WERI-Rb-1 (cell line): ENCODE measurements around the gene LRRC59.

Source experiments
- DNase-seq: peaks from one replicate; pipeline ENCODE4 v3.0.0-alpha.2; 2020
- H3K27ac ChIP-seq: fragments of 250-450 bp; sonication (Bioruptor Pico); 2 replicates; pipeline ENCODE4 v1.5.1; 2020; ENCODE audit warnings: mild to moderate bottlenecking, moderate library complexity
- H3K27me3 ChIP-seq: fragments of 250-450 bp; sonication (Bioruptor Pico); 2 replicates; pipeline ENCODE4 v1.5.1; 2021; ENCODE audit warnings: mild to moderate bottlenecking, low read depth, moderate library complexity; ENCODE audit not compliant: insufficient read depth, severe bottlenecking
- H3K36me3 ChIP-seq: fragments of 250-450 bp; sonication (Bioruptor Pico); 2 replicates; pipeline ENCODE4 v1.5.1; 2020; ENCODE audit warnings: mild to moderate bottlenecking, moderate library complexity
- H3K4me3 ChIP-seq: 2 replicates; pipeline ENCODE4 v1.5.1; 2011; ENCODE audit warnings: low read depth, mild to moderate bottlenecking, control low read depth, low read length
- H3K9me3 ChIP-seq: fragments of 250-450 bp; sonication (Bioruptor Pico); 2 replicates; pipeline ENCODE4 v1.5.1; 2021; ENCODE audit warnings: mild to moderate bottlenecking, moderate library complexity; ENCODE audit not compliant: severe bottlenecking
- CTCF ChIP-seq: IDR thresholded peaks from 2 replicates; pipeline ENCODE4 v1.5.1; 2011; ENCODE audit warnings: low read depth, mild to moderate bottlenecking, control low read depth, inconsistent platforms, low read length

The LRRC59 gene

GRCh38 chr17:50397919-50398285 lies 579 bp upstream of the LRRC59 start:
- peak; percentile 38 for DNase-seq
- no peak for TF ChIP-seq CTCF
- Histone ChIP-seq H3K4me3 (peak overlapping the region; percentile 88), H3K27me3 (no peaks in the 10 kb centered on the region), H3K27ac (peak overlapping the region; percentile 79), H3K36me3 (peaks cover 30% of the 10 kb centered on the region), H3K9me3 (no peaks in the 10 kb centered on the region)

- no peak for DNase-seq
Observed at GRCh38 chr17:50396261-50397110, 837 bp downstream of the LRRC59 start.

GRCh38 chr17:50394711-50395110 lies 2.6 kb downstream of the LRRC59 start:
- no peak for DNase-seq
- Histone ChIP-seq H3K27ac (no peak overlapping the region), H3K4me3 (no peak overlapping the region), H3K36me3 (peaks cover 59% of the 10 kb centered on the region), H3K27me3 (no peaks in the 10 kb centered on the region), H3K9me3 (no peaks in the 10 kb centered on the region)
- TF ChIP-seq CTCF = no peak

More at GRCh38 chr17:50396261-50397110, 837 bp downstream of the LRRC59 start:
- Histone ChIP-seq H3K4me3 (peak overlapping the region; percentile 88), H3K9me3 (no peaks in the 10 kb centered on the region), H3K27me3 (no peaks in the 10 kb centered on the region), H3K36me3 (peaks cover 44% of the 10 kb centered on the region), H3K27ac (peak overlapping the region; percentile 79)
- TF ChIP-seq CTCF = no peak

GRCh38 chr17:50393700-50394099 lies 3.6 kb downstream of the LRRC59 start:
- H3K27ac ChIP-seq = no peak overlapping the region
- no peak for TF ChIP-seq CTCF
- no peaks in the 10 kb centered on the region for H3K9me3 ChIP-seq
- H3K36me3 ChIP-seq = peaks cover 69% of the 10 kb centered on the region
- no peak overlapping the region for H3K4me3 ChIP-seq
- H3K27me3 ChIP-seq = no peaks in the 10 kb centered on the region
- DNase-seq = no peak

- H3K9me3 ChIP-seq = no peaks in the 10 kb centered on the region
- no peak for DNase-seq
- H3K4me3 ChIP-seq = no peak overlapping the region
- peaks cover 80% of the 10 kb centered on the region for H3K36me3 ChIP-seq
- no peak for TF ChIP-seq CTCF
- H3K27me3 ChIP-seq = no peaks in the 10 kb centered on the region
- no peak overlapping the region for H3K27ac ChIP-seq
Observed at GRCh38 chr17:50392621-50393020, 4.7 kb downstream of the LRRC59 start.
